Measurements from ENCODE around the gene TMEM121.
"Not testable (repeated sequence)": the region's sequence is repeated elsewhere in the genome, so short reads cannot be mapped to it uniquely, and the experiment has no call there.

The TMEM121 gene

GRCh38 chr14:105547741-105548169, 21.4 kb downstream of the TMEM121 start:
- DNase-seq: no peak

DNA sequence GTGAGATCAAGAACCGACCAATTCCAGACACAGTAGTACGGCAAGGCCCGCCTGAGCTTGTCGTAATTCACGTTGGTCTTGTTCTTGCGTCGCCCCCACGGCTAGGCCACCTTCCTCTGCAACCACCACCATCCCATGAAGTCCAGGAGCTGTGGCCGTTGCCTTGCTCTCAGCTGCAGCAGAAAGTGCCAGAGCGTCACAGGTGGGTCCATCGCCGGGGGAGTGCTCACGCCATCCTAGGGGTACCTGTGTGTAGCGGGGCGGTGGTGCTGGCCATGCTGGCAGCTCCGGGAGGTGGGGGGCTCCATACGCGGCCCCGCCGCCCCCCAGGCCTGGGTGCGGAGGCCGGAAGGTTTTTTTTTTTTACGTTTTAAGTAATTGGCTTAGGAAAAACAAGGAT, 23.1 kb downstream of the TMEM121 start:
- no peak for DNase-seq

DNA sequence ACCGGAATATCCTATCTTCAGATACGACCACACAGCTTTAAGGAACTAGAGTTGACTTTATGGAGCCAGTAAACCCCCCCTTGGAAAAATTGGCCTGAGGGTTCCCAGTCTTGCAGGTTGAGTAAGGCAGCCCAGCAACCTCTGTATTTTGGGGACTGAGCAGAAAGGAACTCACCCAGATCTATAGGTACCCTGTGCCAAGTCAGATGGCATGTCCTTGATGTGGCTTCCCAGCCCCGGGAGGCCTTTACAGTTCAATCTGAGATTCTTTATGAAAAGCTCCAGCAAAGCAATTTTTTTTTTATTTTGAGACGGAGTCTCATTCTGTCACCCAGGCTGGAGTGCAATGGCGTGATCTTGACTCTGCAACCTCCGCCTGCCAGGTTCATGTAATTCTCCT, 27.6 kb downstream of the TMEM121 start:
- no peak for DNase-seq

DNA sequence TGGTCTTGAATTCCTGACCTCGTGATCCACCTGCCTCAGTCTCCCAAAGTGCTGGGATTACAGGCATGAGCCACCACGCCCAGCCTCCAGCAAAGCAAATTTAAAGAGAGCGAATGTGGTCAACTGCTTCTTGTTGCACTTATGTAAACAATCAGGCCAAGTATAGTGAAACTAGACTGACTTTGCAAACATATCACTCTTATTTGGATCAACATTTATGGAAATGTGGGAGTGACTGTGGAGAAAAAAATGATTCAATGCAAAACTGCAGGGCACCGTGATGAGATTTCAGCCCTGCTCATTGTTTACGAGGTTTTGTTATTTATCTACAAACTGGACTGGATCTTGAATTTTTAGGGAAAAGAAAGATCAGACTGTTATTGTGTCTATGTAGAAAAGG, 28.1 kb downstream of the TMEM121 start:
- no peak for DNase-seq

DNA sequence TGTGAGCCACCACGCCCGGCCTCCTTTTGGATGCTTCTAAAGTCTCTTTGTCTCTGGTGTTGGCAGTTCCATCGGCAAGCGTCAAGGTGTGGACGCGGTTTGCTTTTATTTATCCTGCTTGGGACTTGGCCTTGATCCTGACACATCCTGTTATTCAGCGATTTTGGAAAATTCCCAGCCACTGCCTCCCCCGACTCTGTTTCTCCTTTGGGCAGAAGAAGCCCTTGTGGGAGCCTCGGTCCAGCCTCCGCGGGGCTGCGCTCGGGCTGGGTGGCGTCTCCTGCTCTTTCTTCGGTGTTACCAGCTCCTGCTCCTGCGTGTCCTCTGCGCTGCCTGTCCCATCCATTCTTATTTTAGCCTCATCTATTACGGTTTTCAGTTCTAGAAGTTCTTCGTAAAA, 31.3 kb downstream of the TMEM121 start:
- not testable (repeated sequence) for DNase-seq

DNA sequence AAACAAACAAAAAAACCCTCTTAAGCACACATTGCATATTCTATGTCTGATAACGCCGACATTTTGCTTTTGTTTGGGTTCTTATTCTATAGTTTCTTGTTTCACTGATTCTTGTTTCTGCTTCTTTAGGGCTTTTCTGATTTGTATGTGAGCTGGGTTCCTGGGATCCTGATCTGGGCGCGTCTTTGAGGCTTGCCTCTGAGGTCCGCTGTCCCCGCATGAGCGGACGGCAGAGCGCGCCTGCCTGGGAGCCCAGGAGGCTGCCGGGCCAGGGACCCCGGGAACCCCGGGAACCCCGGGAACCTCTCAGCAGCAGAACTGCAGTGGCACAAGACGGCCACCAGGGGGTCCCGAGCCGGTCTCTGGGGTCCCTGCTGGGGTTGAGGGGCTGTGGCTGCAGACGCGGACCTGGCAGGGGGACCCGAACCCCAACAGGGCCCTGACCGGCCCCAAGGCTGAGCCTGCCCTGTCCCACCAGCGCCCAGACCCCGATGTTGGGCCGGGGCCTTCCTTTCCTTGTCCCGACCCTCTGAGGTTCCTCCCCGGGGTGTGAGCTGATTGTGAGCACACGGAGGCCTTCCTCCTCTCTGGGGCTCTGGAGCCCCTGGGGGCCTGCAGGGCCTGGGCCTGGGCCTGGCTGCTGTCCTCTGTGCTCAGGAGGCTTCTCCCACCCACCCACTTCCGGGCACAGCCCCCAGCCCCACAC, 32.2 kb downstream of the TMEM121 start:
- DNase-seq: not testable (repeated sequence)

GRCh38 chr14:105559384-105560047, 33.1 kb downstream of the TMEM121 start:
- not testable (repeated sequence) for DNase-seq

GRCh38 chr14:105560048-105560669, 33.8 kb downstream of the TMEM121 start:
- not testable (repeated sequence) for DNase-seq

DNA sequence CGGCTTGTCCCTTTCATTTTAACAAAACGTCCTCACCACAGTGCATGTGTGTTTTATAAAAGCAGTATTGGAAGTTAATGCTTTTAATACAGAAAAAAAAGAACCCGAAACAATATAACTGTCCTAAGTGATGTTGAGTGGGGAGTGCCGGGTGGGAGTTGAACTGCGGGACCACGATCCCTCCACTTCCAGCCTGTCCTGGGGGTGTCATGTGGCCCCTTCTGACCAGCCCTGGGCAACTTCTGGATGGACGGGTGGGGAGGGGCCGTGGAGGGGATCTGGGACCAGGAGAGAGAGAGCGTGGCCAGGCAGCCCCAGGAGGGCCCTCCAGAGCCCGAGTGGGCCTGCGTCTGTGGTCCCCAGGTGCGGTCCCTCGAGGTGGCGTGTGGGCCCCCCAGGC, 35.0 kb downstream of the TMEM121 start:
- DNase-seq: not testable (repeated sequence)

DNA sequence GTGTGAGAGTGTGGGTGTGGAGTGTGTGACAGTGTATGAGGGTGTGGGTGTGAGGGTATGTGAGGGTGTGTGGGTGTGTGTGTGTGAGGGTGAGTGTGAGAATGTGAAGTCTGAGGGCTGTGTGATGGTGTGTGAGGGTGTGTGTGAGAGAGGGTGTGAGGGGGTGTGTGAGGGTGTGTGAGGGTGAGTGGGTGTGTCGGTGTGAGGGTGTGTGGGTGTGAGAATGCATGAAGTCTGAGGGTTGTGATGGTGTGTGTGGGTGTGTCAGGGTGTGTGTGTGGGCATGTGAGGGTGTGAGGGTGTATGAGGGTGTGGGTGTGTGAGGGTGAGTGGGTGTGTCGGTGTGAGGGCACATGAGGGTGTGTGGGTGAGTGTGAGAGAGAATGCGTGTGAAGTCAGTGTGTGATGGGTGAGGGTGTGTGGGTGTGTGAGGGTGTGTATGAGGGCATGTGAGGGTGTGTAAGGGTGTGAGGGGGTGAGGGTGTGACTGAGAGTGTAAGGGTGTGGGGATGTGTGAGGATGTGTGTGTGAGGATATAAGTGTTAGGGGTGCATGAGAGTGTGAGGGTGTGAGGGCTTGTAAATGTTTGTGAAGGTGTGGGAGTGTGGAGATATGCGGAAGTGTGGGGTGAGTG, 36.4 kb downstream of the TMEM121 start:
- no peak for DNase-seq

GRCh38 chr14:105563347-105563737, 37.0 kb downstream of the TMEM121 start:
- DNase-seq: no peak

GRCh38 chr14:105564536-105564935, 38.2 kb downstream of the TMEM121 start:
- not testable (repeated sequence) for DNase-seq

- DNase-seq: not testable (repeated sequence)
Observed at GRCh38 chr14:105565185-105565919, 39.0 kb downstream of the TMEM121 start.

GRCh38 chr14:105566248-105567163, 40.1 kb downstream of the TMEM121 start:
- DNase-seq: not testable (repeated sequence)

DNA sequence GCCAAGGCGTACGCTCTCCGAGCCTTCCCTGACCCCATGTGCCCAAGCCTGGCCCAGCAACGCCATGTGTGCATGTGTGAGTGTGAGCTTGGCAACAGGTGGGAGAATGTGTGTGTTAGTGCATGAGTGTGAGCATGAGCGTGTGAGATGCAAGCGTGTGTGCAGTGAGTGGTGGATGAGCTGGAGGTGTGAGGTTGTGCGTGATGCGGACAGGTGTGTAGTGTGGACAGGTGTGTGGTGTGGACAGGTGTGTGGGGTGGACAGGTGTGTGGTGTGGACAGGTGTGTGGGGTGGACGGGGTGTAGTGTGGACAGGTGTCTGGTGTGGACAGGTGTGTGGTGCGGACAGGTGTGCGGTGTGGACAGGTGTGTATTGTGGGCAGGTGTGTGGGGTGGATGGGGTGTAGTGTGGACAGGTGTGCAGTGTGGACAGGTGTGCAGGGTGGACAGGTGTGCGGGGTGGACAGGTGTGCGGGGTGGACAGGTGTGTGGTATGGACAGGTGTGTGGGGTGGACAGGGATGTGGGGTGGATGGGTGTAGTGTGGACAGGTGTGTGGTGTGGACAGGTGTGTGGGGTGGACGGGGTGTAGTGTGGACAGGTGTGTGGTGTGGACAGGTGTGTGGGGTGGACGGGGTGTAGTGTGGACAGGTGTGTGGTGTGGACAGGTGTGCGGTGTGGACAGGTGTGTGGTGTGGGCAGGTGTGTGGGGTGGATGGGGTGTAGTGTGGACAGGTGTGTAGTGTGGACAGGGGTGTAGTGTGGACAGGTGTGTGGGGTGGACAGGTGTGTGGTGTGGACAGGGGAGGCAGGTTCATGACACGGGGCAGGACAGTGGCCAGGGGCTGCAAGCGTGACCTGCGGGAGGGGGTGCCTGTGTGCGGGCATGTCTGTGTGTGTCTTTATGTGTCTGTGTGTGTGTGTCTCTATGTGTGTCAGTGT, 41.1 kb downstream of the TMEM121 start:
- not testable (repeated sequence) for DNase-seq

DNA sequence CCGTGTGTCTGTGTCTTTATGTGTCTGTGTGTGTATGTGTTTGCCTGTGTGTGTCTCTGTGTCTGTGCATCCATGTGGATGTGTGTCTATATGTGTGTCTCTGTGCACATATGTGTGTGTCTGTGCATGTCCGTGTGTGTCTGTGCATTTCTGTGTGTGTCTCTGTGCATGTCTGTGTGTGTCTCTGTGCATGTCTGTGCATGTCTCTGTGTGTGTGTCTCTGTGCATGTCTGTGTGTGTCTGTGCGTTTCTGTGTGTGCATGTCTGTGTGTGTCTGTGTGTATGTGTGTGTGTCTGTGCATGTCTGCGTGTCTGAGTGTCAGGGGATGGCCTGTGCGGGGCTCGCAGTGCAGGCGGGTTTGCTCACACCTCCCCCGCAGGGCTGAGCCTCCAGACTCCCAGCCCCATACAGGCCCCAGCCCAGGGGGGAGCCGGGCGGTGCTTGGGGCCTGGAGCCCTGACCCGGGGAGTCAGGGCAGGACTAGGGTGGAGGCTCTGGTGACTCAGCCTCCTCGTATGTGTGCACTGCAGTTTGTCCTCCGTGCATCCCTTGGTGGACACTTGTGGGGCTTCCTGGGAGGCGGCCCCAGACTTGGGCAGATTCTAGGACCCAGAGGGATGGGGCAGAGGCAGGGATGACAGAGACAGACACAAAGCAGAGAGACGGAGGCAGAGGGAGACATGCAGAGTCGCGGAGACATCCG, 41.9 kb downstream of the TMEM121 start:
- DNase-seq: not testable (repeated sequence)

DNA sequence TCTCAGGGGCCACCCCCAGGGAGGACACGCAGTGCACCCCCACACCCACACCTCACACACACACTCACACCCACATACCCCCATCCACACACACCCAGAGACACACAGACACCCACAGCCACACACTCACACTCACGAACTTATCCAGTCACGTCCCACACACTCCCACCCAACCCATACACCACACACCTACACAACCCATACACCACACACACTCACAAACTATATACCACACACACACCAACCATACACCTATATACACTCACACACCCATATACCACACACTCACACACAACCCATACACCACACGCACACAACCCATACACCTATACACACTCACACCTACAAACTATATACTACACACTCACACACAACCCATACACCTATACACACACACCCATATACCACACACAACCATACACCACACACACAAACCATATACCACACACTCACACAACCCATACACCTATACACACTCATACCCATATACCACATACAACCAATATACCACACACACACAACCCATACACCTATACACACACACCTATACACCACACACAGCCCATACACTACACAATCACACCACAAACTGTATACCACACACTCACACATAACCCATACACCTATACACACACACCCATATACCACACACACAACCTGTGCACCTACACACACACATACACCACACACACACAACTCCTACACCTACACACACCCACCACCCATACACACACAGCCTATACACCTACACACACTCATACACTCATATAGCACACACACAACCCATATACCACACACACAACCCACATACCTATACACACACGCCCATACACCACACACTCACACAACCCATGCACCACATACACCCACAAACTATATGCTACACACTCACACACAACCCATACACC, 42.7 kb downstream of the TMEM121 start:
- no peak for DNase-seq

DNA sequence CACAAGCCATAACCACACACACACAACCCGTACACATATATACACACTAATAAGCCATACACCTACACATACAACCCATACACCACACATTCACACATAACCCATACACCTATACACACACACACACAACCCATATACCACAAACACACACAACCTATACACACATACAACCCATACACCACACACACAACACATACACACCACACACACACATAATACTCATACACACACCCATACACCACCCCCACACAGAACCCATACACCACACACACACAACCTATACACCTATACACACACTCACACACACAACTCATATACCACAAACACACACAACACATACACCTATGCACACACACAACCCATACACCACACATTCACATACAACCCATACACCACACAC, 44.1 kb downstream of the TMEM121 start:
- DNase-seq: no peak
